Adrenal gland (tissue), 12 donors: Measurements from ENCODE around the gene RNF130. TPM values are rescaled to one million over a fixed set of nuclear protein-coding genes. Genes with fewer than 3 reads are reported as not detected.

Experiments
- DNase-seq, 7 donors: peaks; one replicate each; pipeline ENCODE4 v3.0.0-alpha.2; 2019 to 2020
- H3K27ac ChIP-seq, 5 donors: fragments of 200-600 bp; sonication (generic) in 4 of 5; 1 replicate in 3 of 5; 2 replicates in 2 of 5; pipeline versions ENCODE4 v1.5.1 to v1.8.0; 2016 to 2020; ENCODE audit warnings: mild to moderate bottlenecking in 1 of 5
- H3K27me3 ChIP-seq: fragments of 200-600 bp; 2 replicates; pipeline ENCODE4 v1.8.0; 2021
- H3K36me3 ChIP-seq, 2 donors: fragments of 200-600 bp; replicated peaks in 1 of 2; 1 replicate in 1 of 2; 2 replicates in 1 of 2; pipeline versions ENCODE4 v1.5.1 to v1.8.0; 2018 to 2022
- H3K4me1 ChIP-seq, 2 donors: fragments of 200-600 bp; replicated peaks in 1 of 2; 1 replicate in 1 of 2; 2 replicates in 1 of 2; pipeline versions ENCODE4 v1.5.1 to v1.8.0; 2018 to 2021
- H3K4me3 ChIP-seq, 4 donors: fragments of 200-600 bp; sonication (generic) in 3 of 4; one replicate each; pipeline ENCODE4 v1.5.1; 2016 to 2018
- H3K9me3 ChIP-seq, 3 donors: fragments of 200-600 bp; sonication (generic) in 1 of 3; replicated peaks in 1 of 3; 1 replicate in 2 of 3; 2 replicates in 1 of 3; pipeline versions ENCODE4 v1.5.1 to v1.8.0; 2016 to 2021
- POLR2A ChIP-seq, 2 donors: fragments of 450-650 bp; IDR thresholded peaks; one replicate each; pipeline ENCODE4 v1.6.1; 2017; ENCODE audit warnings: antibody characterized with exemption in 2 of 2, mild to moderate bottlenecking in 2 of 2, moderate library complexity in 1 of 2
- WGBS, 4 donors: extraction: QIAGEN DNeasy Blood & Tissue Kit in 2 of 4; methylation state at CpG; one replicate each; pipeline versions ENCODE4 v1.1.5 to v1.1.7; 2013 to 2017; 5-methylcytosine and 5-hydroxymethylcytosine counted together
- intact Hi-C, 2 donors: fragments of 100-400 bp; cut with DNase I; formaldehyde crosslinking; loops; one replicate each; pipeline versions ENCODE4 v1.14.1 to v1.15.0; 2022 to 2023
- polyA plus RNA-seq, 3 donors: library from polyadenylated mRNA; stranded (reverse); fragments of 200-250 nt in 2 of 3; fragments of 350-450 nt in 1 of 3; fragmentation: Illumina TruSeq in 1 of 3; extraction: RNeasy Lipid Tissue Mini Kit (QIAGEN cat#74804) in 1 of 3; gene quantifications; one replicate each; pipeline ENCODE4 v1.2.3, GENCODE V29; 2013 to 2014
- total RNA-seq, 9 donors: library from RNA; depleted of rRNA in 4 of 9; stranded (reverse); fragments of >200 nt in 4 of 9; fragments of 120-200 nt in 1 of 9; fragmentation: NEBNext Ultra II Directional in 1 of 9; extraction: Animal tissue kit (Norgen Biotek cat#: 25700) in 1 of 9; gene quantifications; one replicate each; pipeline versions ENCODE4 v1.1.0 to v1.2.4, GENCODE V29; 2013 to 2023
- TF ChIP-seq, protein P1 (sequence below), 6 experiments: fragments of 450-650 bp in 4 of 6; fragments of 200-600 bp in 2 of 6; sonication (generic) in 1 of 6; IDR thresholded peaks; 1 replicate in 5 of 6; 2 replicates in 1 of 6; pipeline versions ENCODE4 v1.5.1 to v1.8.0; 2016 to 2021; ENCODE audit warnings: antibody characterized with exemption in 6 of 6, mild to moderate bottlenecking in 2 of 6, moderate library complexity in 1 of 6
- donor health status: healthy with polysubstance abuse.
- donor health status: Bipolar disorder and iron deficiency.
- donor health status: DM: yes; HTN: yes; CAD: no.
- donor health status: DM: no; HTN: no; CAD: no.
- donor health status: DM: no; HTN: no; CAD: no.
- donor health status: DM: yes; HTN: yes; CAD: no.

The RNF130 gene
- total and polyA plus RNA-seq, 12 donors, result 36.8 to 138 (median 75.1) TPM

DNA sequence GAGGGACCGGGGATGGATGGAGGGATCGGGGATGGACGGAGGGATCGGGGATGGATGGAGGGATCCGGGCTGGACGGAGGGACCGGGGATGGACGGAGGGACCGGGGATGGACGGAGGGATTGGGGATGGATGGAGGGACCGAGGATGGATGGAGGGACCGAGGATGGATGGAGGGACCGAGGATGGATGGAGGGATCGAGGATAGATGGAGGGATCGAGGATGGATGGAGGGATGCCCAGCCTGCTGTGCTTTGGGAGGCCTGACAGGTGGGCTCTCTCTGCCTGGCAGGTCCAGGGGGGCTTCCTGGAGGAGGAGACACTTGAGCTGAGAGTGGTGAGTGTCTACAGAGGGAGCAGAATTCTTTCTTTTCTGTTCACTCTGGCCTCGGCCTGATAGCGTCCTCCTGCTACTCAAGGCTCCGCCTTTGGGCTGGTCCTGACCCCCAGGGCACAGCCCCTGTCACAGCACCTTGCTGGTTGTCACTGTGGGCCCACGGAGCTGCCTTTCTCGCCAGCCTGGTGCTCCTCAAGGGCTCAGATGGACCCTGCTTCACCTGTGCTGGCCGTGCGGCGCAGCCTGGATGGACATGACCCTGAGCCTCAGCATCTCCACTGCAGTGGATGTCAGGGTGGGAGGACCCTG is 42.2 kb upstream of the RNF130 start:
- H3K36me3 ChIP-seq, result no peaks in the 10 kb centered on the region
- no peaks in the 10 kb centered on the region for H3K9me3 ChIP-seq
- DNase-seq, result peak in 1 of 7 donors; percentile 1
- 88 to 93% (median 92%) methylated on average over 12 to 23 of the region's 23 CpGs for WGBS, 4 donors
- no peak overlapping the region for H3K4me3 ChIP-seq
- no peak overlapping the region for H3K27ac ChIP-seq
- H3K27me3 ChIP-seq, result no peaks in the 10 kb centered on the region
- H3K4me1 ChIP-seq, result no peaks in the 10 kb centered on the region
- intact Hi-C loops, result no loop called here
- TF ChIP-seq, protein P1, sequence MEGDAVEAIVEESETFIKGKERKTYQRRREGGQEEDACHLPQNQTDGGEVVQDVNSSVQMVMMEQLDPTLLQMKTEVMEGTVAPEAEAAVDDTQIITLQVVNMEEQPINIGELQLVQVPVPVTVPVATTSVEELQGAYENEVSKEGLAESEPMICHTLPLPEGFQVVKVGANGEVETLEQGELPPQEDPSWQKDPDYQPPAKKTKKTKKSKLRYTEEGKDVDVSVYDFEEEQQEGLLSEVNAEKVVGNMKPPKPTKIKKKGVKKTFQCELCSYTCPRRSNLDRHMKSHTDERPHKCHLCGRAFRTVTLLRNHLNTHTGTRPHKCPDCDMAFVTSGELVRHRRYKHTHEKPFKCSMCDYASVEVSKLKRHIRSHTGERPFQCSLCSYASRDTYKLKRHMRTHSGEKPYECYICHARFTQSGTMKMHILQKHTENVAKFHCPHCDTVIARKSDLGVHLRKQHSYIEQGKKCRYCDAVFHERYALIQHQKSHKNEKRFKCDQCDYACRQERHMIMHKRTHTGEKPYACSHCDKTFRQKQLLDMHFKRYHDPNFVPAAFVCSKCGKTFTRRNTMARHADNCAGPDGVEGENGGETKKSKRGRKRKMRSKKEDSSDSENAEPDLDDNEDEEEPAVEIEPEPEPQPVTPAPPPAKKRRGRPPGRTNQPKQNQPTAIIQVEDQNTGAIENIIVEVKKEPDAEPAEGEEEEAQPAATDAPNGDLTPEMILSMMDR (IDR thresholded peaks at IDR 0.05), result no peak
- no peak for TF ChIP-seq POLR2A (IDR thresholded peaks at IDR 0.05)

DNA sequence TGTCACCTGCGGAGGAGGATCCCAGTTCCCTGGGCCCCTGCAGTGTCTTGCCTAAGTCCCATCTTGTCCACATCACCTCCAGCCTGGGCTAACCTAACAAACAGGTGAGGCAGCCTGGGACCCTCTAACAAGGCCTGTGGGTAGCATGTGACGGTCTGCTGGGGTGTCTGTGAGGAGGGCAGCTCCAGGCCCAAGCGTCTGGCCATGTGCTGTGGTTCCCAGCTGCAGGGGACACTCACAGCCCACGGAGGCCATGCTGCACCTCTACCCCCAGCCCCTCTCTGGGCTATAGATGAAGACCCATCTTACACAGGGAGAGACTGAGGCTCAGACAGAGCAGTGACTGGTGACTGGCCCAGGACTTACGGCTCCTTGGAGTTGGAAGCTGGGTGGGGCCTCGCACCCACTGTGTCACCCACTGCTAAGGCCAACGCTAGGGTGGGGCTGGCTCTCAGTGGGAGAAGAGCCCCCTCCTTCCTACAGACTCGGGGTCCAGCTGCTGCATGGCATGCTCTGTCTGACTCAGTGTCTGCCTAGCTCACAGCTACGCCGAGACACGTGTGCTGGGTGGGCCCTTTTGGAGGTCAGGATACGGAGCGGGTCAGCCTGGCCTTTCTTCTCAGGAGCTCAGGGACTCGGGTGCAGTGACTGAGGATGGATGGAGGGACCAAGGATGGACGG is 40.8 kb upstream of the RNF130 start:
- Histone ChIP-seq H3K4me1 (no peaks in the 10 kb centered on the region), H3K36me3 (no peaks in the 10 kb centered on the region), H3K27me3 (no peaks in the 10 kb centered on the region), H3K4me3 (no peak overlapping the region), H3K27ac (no peak overlapping the region), H3K9me3 (peaks cover 0 to 3% (median 0%) of the 10 kb centered on the region in 3 donors)
- DNase-seq, result peak in 1 of 7 donors; percentile 4
- intact Hi-C loops, result no loop called here
- TF ChIP-seq, protein P1 (IDR thresholded peaks at IDR 0.05), result no peak
- TF ChIP-seq POLR2A (IDR thresholded peaks at IDR 0.05), result no peak
- 75 to 85% (median 80%) methylated on average over 12 to 15 of the region's 15 CpGs for WGBS, 4 donors

DNA sequence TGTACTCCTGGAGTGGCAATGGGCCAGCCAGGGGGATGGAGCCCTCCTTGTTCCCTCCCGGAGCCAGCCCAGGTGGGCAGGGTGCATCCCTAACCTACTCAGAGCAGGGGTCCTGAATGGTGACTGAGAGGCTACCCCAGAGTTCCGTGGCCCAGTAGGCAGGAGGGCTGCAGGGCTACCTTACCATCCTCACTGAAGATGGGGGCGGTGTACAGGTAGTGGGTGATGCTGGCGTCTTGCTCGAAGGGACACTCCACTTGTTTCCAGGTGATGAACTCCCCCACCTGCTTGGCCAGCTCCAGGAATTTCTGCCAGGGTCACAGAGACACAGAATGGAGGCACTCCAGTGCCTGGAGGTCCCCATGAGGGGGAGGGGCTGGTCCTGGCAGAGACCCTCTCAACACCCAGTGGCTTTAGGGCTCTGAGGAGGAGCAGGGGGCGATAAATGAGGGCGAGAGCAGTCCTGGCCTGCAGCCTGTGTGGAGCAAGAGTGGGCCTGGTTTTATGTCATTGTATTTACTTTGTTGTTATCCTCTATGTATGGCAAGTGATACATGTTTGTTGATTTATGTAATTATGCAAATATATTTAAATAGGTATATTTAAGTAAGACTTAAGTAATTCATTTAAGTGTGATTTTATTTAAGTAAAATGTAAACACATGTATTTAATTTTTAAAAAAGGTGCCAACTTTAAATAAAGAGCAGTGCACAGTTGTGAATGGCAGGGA is 39.9 kb upstream of the RNF130 start:
- H3K4me1 ChIP-seq, result no peaks in the 10 kb centered on the region
- intact Hi-C loops, result no loop called here
- H3K9me3 ChIP-seq, result peaks cover 0 to 12% (median 6%) of the 10 kb centered on the region in 3 donors
- no peaks in the 10 kb centered on the region for H3K36me3 ChIP-seq
- no peak for TF ChIP-seq POLR2A (IDR thresholded peaks at IDR 0.05)
- TF ChIP-seq, protein P1 (IDR thresholded peaks at IDR 0.05), result no peak
- DNase-seq, result no peak
- 79 to 90% (median 86%) methylated on average over 5 to 7 of the region's 7 CpGs for whole genome bisulfite sequencing, 4 donors
- H3K4me3 ChIP-seq, result no peak overlapping the region
- no peak overlapping the region for H3K27ac ChIP-seq
- no peaks in the 10 kb centered on the region for H3K27me3 ChIP-seq

DNA sequence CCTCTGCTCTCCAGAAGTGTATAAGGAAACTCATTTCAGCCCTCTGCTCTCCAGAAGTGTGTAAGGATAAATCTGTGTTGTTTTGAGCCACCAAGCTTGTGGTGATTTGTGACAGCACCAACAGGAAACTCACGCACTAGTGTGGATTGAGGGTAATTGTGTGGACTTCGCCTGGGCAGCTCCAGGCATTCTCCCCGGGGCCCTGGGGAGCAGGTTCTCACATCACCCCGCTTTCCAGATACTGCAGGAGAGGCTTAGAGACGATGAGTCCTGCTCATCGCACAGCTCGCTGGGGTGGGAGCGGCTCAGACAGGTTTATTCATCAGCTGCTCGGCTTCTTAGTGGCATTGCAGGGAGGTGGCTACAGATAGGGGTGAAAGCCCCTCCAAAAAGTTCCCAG is 38.4 kb upstream of the RNF130 start:
- TF ChIP-seq, protein P1 (IDR thresholded peaks at IDR 0.05), result no peak
- no peak for TF ChIP-seq POLR2A (IDR thresholded peaks at IDR 0.05)
- Histone ChIP-seq H3K36me3 (no peaks in the 10 kb centered on the region), H3K4me3 (no peak overlapping the region), H3K9me3 (peaks cover 0 to 12% (median 6%) of the 10 kb centered on the region in 3 donors), H3K4me1 (no peaks in the 10 kb centered on the region), H3K27me3 (no peaks in the 10 kb centered on the region), H3K27ac (no peak overlapping the region)
- no peak for DNase-seq
- 80 to 95% (median 83%) methylated on average over 8 to 9 of the region's 9 CpGs for WGBS, 4 donors
- intact Hi-C loops, result no loop called here
